RWPE1 (cell line): ENCODE measurements around the gene CRB2.

Experiments
- CTCF ChIA-PET: fragments of 350-600 bp; sonication (Branson Sonifier 250); formaldehyde crosslinking; extraction: SDS; loops from one replicate; lab custom pipeline; 2021; lab: Yijun Ruan, JAX
- POLR2A ChIA-PET: fragments of 400-600 bp; formaldehyde crosslinking; extraction: SDS; loops from one replicate; lab custom pipeline; 2020; ENCODE audit warnings: antibody characterized with exemption; ENCODE audit not compliant: low non-redundant PET; lab: Yijun Ruan, JAX
- DNase-seq: peaks from one replicate; pipeline ENCODE4 v3.0.0; 2012; ENCODE audit warnings: low spot score
- H3K27ac ChIP-seq: fragments of 450-650 bp; 2 replicates; pipeline ENCODE4 v1.5.1; 2017
- CTCF ChIP-seq: fragments of 450-650 bp; conservative IDR thresholded peaks from 2 replicates; pipeline ENCODE4 v1.5.1; 2017; ENCODE audit warnings: low read depth, mild to moderate bottlenecking

Gene CRB2

GRCh38 chr9:123335193-123335985 lies 20.6 kb upstream of the CRB2 start:
- DNase-seq: peak; percentile 61
- peak overlapping the region; percentile 42 for H3K27ac ChIP-seq
- CTCF ChIA-PET: interaction anchor here (0.9 to 1.7 kb wide), 2 partner anchors 14 to 182 kb away, joined by 4 to 7 read pairs; no protein-coding TSS in a partner anchor
- POLR2A ChIA-PET: no interaction called here
- TF ChIP-seq CTCF: no peak

- DNase-seq: no peak
- no peak for TF ChIP-seq CTCF
- POLR2A ChIA-PET: no interaction called here
- CTCF ChIA-PET: interaction anchor here (0.6 to 1.7 kb wide), 6 partner anchors 9 to 183 kb away, joined by 3 to 7 read pairs (median 4); no protein-coding TSS in a partner anchor
- H3K27ac ChIP-seq: peak overlapping the region; percentile 42
Measured at GRCh38 chr9:123335986-123336329, 20.0 kb upstream of the CRB2 start.

- no peak overlapping the region for H3K27ac ChIP-seq
- CTCF ChIA-PET: interaction anchor here (0.6 to 0.9 kb wide), 5 partner anchors 10 to 183 kb away, joined by 3 to 4 read pairs (median 4); no protein-coding TSS in a partner anchor
- POLR2A ChIA-PET: no interaction called here
- no peak for DNase-seq
- TF ChIP-seq CTCF: no peak
Measured at GRCh38 chr9:123336449-123336848, 19.5 kb upstream of the CRB2 start.

GRCh38 chr9:123336959-123337358 lies 19.0 kb upstream of the CRB2 start:
- ChIA-PET POLR2A (no interaction called here), CTCF (no interaction called here)
- no peak for DNase-seq
- no peak for TF ChIP-seq CTCF
- H3K27ac ChIP-seq: no peak overlapping the region

- H3K27ac ChIP-seq: no peak overlapping the region
- ChIA-PET CTCF (interaction anchor here (2.5 kb wide), 1 partner anchor 12 kb away, joined by 23 read pairs; no protein-coding TSS in a partner anchor), POLR2A (interaction anchor here (0.5 kb wide), 1 partner anchor 9 kb away, joined by 10 read pairs; no protein-coding TSS in a partner anchor)
- no peak for TF ChIP-seq CTCF
- no peak for DNase-seq
Measured at GRCh38 chr9:123337971-123338370, 18.0 kb upstream of the CRB2 start.

- no peak for DNase-seq
- CTCF ChIA-PET: interaction anchor here (0.5 to 2.5 kb wide), 4 partner anchors 11 to 498 kb away, joined by 3 to 23 read pairs (median 6); no protein-coding TSS in a partner anchor
- H3K27ac ChIP-seq: no peak overlapping the region
- TF ChIP-seq CTCF: no peak
- POLR2A ChIA-PET: no interaction called here
Measured at GRCh38 chr9:123338710-123339665, 17.0 kb upstream of the CRB2 start.
